ENCODE results near the gene RAD54L.

Gene RAD54L

GRCh38 chr1:46247436-46248121 lies at the start of gene RAD54L:
RAD54L (plus strand) TSS chr1:46247763; CDS start chr1:46248406, 643 bp downstream.
- POLR2A ChIA-PET (ENCODE audit: low non-redundant PET): no interaction called here
- peak within 1 kb of the TSS; percentile 81 for H3K27ac ChIP-seq

DNA sequence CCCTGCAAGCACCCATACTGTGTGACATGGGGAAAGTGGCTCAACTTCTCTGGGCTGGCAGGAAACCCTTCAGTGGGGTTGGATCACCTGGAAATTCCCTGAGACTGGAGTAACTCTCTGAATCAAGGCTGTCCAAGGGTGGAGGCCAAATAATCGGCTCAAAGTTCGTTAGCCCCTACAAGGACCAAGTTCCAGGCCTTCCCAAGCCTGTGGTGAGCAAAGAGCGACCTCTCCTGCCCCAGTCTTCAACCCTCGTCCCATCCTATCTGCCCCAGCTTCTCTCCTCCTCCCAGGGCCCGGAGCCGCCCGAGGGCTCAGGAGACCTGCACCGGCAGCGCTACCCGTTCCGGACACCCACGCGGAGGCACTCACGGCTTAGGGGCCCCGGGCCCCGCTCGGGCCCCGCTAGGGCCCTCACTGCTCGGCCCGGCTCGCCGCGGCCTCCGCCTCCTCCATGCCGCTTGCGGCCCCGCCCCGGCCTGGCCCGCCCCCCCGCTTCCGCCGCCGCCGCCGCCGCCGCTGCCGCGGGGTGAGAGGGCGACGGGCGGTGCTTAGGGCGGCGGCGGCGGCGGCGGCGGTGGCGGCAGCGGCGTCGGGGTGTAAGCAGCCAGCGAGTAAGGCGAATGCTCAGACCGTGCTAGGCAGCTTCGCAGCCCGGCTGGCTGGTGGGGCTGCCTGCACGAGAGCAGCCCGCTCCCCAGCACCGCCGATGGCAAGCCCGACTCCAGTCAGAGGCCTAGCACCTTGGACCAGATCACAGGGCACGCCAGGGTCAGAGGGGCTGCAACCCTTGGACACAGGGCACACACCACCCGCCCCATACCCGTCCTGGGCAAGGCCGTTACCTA lies 49.4 kb upstream of the RAD54L start, which contains the start of gene POMGNT1:
TSS of gene POMGNT1 (minus strand) at position 471 of the 848 bp plus-strand sequence. CDS start 613 bp downstream, outside the sequence.
- ChIA-PET CTCF (interaction anchor here (1.2 to 2.5 kb wide), 2 partner anchors 17 to 25 kb away, joined by 4 to 18 read pairs; no protein-coding TSS in a partner anchor), POLR2A (ENCODE audit: low non-redundant PET) (interaction anchor here (0.7 to 1.3 kb wide), 2 partner anchors 15 to 30 kb away, joined by 3 to 4 read pairs; no protein-coding TSS in a partner anchor)
- peak; percentile 82 for DNase-seq (ENCODE audit: low spot score)
- TF ChIP-seq, protein P1, sequence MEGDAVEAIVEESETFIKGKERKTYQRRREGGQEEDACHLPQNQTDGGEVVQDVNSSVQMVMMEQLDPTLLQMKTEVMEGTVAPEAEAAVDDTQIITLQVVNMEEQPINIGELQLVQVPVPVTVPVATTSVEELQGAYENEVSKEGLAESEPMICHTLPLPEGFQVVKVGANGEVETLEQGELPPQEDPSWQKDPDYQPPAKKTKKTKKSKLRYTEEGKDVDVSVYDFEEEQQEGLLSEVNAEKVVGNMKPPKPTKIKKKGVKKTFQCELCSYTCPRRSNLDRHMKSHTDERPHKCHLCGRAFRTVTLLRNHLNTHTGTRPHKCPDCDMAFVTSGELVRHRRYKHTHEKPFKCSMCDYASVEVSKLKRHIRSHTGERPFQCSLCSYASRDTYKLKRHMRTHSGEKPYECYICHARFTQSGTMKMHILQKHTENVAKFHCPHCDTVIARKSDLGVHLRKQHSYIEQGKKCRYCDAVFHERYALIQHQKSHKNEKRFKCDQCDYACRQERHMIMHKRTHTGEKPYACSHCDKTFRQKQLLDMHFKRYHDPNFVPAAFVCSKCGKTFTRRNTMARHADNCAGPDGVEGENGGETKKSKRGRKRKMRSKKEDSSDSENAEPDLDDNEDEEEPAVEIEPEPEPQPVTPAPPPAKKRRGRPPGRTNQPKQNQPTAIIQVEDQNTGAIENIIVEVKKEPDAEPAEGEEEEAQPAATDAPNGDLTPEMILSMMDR (conservative IDR thresholded peaks at IDR 0.05; ENCODE audit: low read depth): no peak; the same call in 1 of the 2 replicates
- peak within 1 kb of the TSS; percentile 87 for H3K27ac ChIP-seq

More at GRCh38 chr1:46247436-46248121, at the start of gene RAD54L:
- CTCF ChIA-PET: no interaction called here
- DNase-seq (ENCODE audit: low spot score): peak; percentile 99
- TF ChIP-seq, protein P1 (conservative IDR thresholded peaks at IDR 0.05; ENCODE audit: low read depth): no peak

DNA sequence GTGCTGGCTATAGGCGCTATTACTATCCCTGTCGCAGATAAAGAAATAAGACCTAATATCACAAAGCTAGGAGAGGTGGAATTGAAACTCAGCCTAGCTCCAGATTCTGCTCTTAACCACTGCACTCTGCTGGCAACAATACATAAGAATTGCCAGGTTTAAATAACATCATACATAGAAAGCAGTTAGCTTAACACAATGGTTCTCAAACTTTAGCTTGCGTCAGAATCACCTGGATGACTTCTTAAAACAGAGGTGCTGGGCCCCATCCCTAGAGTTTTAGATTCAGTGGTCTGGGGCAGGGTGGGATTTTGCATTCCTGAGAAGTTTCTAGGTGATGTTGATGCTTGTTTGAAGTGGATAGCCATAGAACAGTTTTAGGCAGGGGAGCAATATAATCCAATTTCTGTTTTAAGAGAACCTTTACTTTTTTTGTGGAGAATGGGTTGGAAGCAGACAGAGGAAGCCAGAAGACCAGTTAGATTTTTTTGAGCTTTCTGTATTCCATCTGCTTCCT lies 48.3 kb upstream of the RAD54L start:
- TF ChIP-seq, protein P1 (conservative IDR thresholded peaks at IDR 0.05; ENCODE audit: low read depth): no peak
- DNase-seq (ENCODE audit: low spot score): no peak
- CTCF ChIA-PET: interaction anchor here (0.6 to 2.5 kb wide), 3 partner anchors 12 to 24 kb away, joined by 3 to 18 read pairs (median 3); no protein-coding TSS in a partner anchor
- H3K27ac ChIP-seq: peak overlapping the region; percentile 87
- POLR2A ChIA-PET (ENCODE audit: low non-redundant PET): interaction anchor here (0.6 kb wide), 1 partner anchor 242 kb away, joined by 3 read pairs; no protein-coding TSS in a partner anchor

- ChIA-PET CTCF (interaction anchor here (0.7 to 1.6 kb wide), 3 partner anchors 20 to 1130 kb away, joined by 3 to 13 read pairs (median 4); no protein-coding TSS in a partner anchor), POLR2A (ENCODE audit: low non-redundant PET) (no interaction called here)
- TF ChIP-seq, protein P1 (conservative IDR thresholded peaks at IDR 0.05; ENCODE audit: low read depth): no peak
- peak overlapping the region; percentile 82 for H3K27ac ChIP-seq
- DNase-seq (ENCODE audit: low spot score): no peak
Measured at GRCh38 chr1:46203738-46204405, 43.7 kb upstream of the RAD54L start.

GRCh38 chr1:46204406-46204742 lies 43.2 kb upstream of the RAD54L start:
- no peak for DNase-seq (ENCODE audit: low spot score)
- POLR2A ChIA-PET (ENCODE audit: low non-redundant PET): no interaction called here
- CTCF ChIA-PET: interaction anchor here (0.5 to 1.6 kb wide), 3 partner anchors 20 to 323 kb away, joined by 3 to 13 read pairs (median 3); no protein-coding TSS in a partner anchor
- H3K27ac ChIP-seq: peak overlapping the region; percentile 82
- TF ChIP-seq, protein P1 (conservative IDR thresholded peaks at IDR 0.05; ENCODE audit: low read depth): no peak

Measured in RWPE1 (cell line).